Erythroblast (primary cell): ENCODE results near the gene GJB4.

Source experiments
- GATA1 ChIP-seq: IDR thresholded peaks from 2 replicates; pipeline ENCODE4 v1.6.1; 2011; ENCODE audit warnings: low read depth, mild to moderate bottlenecking, control low read depth, low read length, moderate library complexity
- POLR2A ChIP-seq: IDR thresholded peaks from 2 replicates; pipeline ENCODE4 v1.6.1; 2011; ENCODE audit warnings: mild to moderate bottlenecking, low read length

DNA sequence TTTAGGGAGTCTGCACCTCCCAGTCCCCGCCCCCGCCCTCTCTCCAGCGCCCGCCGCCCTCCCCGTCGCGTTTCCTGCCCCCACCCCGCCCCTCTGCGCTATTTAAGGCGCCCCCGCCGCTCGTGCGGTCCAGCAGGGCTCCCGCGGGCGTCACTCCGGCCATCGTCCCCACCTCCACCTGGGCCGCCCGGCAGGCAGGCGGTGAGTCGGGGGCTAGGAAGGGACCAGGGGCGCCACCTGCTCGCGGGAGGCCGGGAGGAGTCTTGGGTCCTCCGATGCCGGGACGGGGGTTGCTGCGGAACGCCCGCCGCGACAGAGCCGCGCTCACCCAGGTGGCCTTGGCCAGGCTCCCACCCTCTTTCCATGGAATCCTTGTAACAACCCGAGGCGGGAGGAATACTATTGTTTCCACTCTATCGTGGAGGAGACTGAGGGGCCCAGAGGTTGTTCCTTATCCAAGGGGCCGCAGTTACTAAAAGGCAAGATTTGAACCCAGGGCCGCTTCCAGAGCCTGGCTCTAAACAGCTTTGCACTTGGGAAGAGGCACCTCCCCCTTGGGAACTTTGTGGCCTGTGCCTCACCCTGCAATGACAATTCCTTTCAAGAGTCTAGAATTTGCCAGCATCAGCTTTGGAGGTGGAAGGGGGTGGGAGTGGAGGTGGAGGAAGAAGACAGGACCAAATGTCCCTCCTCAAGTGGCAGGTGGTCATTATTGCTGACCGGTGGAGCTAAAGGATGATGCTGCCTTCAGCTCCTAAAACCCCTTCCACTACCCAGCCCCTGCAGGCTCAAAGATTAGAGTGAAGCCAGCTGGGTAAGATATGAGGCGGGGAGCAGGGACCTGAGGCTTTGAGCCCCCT is 33.6 kb downstream of the GJB4 start, which contains the start of gene GJA4:
- TF ChIP-seq POLR2A: no peak
- TF ChIP-seq GATA1: no peak
